Fibroblast of pulmonary artery (primary cell): ENCODE measurements around the gene TBC1D10B.
"Not testable (repeated sequence)": the region's sequence is repeated elsewhere in the genome, so short reads cannot be mapped to it uniquely, and the experiment has no call there.

ENCODE experiments used
- DNase-seq: peaks from one replicate; pipeline ENCODE4 v3.0.0-alpha.2; 2010; ENCODE audit warnings: low read depth
- H3K4me3 ChIP-seq: replicated peaks from 2 replicates; pipeline ENCODE4 v1.5.1; 2011; ENCODE audit warnings: low read depth, mild to moderate bottlenecking, control low read depth, low read length, moderate library complexity
- CTCF ChIP-seq: IDR thresholded peaks from 2 replicates; pipeline ENCODE4 v1.5.1; 2011; ENCODE audit warnings: mild to moderate bottlenecking, control low read depth, low read length, inconsistent platforms; ENCODE audit errors: missing control alignments

TBC1D10B gene

GRCh38 chr16:30399435-30400186, 29.3 kb upstream of the TBC1D10B start:
- no peak for DNase-seq
- peak overlapping the region; percentile 69 for H3K4me3 ChIP-seq
- no peak for TF ChIP-seq CTCF

- no peak for TF ChIP-seq CTCF
- DNase-seq, result no peak
- no peak overlapping the region for H3K4me3 ChIP-seq
Measured at GRCh38 chr16:30398661-30399434, 28.6 kb upstream of the TBC1D10B start.

- DNase-seq, result no peak
- TF ChIP-seq CTCF, result no peak
- H3K4me3 ChIP-seq, result no peak overlapping the region
Measured at GRCh38 chr16:30397776-30398660, 27.7 kb upstream of the TBC1D10B start.

GRCh38 chr16:30397056-30397455, 26.8 kb upstream of the TBC1D10B start:
- no peak overlapping the region for H3K4me3 ChIP-seq
- no peak for TF ChIP-seq CTCF
- DNase-seq, result no peak

- not testable (repeated sequence) for DNase-seq, H3K4me3 ChIP-seq
Measured at GRCh38 chr16:30396627-30397026, 26.3 kb upstream of the TBC1D10B start.

- peak overlapping the region; percentile 75 for H3K4me3 ChIP-seq
- TF ChIP-seq CTCF, result no peak
- no peak for DNase-seq
Measured at GRCh38 chr16:30395992-30396585, 25.8 kb upstream of the TBC1D10B start.
